ENCODE data around the gene CLDN25. TPM values are rescaled to one million over a fixed set of nuclear protein-coding genes. Genes with fewer than 3 reads are reported as not detected.
A peak's percentile ranks its signal among the peaks of the same experiment; 100 is the strongest.
"Not testable (repeated sequence)": the region's sequence is repeated elsewhere in the genome, so short reads cannot be mapped to it uniquely, and the experiment has no call there.

CLDN25 gene
- total RNA-seq = not detected
- long read RNA-seq = 0 reads

DNA sequence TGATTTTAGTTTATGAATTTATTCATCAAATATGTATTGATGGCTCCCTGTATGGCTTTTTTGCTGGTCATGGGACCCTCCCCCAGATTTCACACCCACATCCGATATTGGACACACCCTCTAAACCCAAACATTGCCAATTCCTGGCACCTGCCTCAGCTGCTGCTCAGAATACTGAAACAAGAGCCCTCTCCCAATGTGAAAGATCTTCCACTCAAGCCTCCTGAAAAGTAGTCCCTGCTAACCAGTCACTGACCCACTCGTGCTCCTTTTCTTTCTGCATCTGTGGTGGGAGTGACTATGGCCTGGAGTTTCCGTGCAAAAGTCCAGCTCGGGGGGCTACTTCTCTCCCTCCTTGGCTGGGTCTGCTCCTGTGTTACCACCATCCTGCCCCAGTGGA, at the start of gene CLDN25:
Gene CLDN25 (plus strand): TSS at position 301 of the 400 bp plus-strand sequence. CDS start 0 bp downstream, at position 301.
- intact Hi-C loops (cut with DNase I) = no loop called here
- no peak for ATAC-seq (ENCODE audit: poor library complexity)
- DNase-seq = no peak

GRCh38 chr11:113730887-113731726, 48.5 kb upstream of the CLDN25 start:
- intact Hi-C loops (cut with DNase I) = loop anchor here (1.0 to 10.0 kb wide), 2 partner anchors 176 to 426 kb away; no protein-coding TSS in a partner anchor
- ATAC-seq (ENCODE audit: poor library complexity) (peak; percentile 53), DNase-seq (no peak)

- ATAC-seq (ENCODE audit: poor library complexity) = no peak
- no peak for DNase-seq
- intact Hi-C loops (cut with DNase I) = loop anchor here (10.0 kb wide), 1 partner anchor 177 kb away; no protein-coding TSS in a partner anchor
Measured at GRCh38 chr11:113732092-113732491, 47.5 kb upstream of the CLDN25 start.

- ATAC-seq (ENCODE audit: poor library complexity) (no peak), DNase-seq (no peak)
- intact Hi-C loops (cut with DNase I) = loop anchor here (10.0 kb wide), 1 partner anchor 182 kb away; no protein-coding TSS in a partner anchor
Measured at GRCh38 chr11:113736323-113736722, 43.3 kb upstream of the CLDN25 start.

DNA sequence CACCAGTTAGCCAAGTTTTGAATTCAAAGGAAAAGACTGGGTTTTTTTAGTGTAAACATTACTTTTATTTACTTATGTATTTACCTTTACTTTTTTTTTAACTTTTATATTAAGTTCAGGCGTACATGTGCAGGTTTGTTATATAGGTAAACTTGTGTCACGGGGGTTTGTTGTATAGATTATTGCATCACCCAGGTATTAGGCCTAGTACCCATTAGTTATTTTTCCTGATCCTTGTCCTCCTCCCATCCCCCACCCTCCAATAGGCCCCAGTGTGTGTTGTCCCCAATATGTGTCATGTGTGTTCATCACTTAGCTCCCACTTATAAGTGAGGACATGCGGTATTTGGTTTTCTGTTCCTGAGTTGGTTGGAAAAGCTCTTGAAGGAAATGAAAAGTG, 26.7 kb upstream of the CLDN25 start:
- DNase-seq (no peak), ATAC-seq (ENCODE audit: poor library complexity) (no peak)
- intact Hi-C loops (cut with DNase I) = no loop called here

DNA sequence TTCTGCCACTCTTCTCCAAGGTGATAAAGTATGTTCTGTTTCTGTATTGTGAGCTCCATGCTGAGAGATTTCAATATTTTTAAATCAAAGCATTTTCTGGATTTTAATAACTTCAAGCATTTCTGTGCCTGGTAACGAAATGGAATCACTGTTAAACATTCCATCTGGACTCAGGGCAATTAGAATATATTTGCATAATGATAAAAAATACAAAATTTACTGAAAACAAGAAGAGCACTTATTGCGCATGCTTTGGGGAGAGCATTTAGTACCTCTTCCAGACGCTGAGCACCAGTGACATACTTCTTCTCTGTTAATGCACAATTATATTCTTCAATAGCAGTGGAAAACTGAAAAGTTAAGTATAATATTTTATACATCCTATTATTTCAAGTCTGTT, 19.4 kb upstream of the CLDN25 start:
- intact Hi-C loops (cut with DNase I) = no loop called here
- DNase-seq (no peak), ATAC-seq (ENCODE audit: poor library complexity) (no peak)

DNA sequence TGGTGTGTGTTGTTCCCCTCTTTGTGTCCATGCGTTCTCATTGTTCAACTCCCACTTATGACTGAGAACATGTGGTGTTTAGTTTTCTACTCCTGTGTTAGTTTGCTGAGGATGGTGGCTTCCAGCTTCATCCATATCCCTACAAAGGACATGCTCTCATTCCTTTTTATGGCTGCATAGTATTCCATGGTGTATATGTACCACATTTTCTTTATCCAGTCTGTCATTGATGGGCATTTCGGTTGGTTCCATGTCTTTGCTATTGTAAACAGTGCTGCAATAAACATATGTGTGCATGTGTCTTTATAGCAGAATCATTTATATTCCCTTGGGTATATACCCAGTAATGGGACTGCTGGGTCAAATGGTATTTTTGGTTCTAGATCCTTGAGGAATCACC, 16.6 kb upstream of the CLDN25 start:
- ATAC-seq (ENCODE audit: poor library complexity); DNase-seq; intact Hi-C loops (cut with DNase I): not testable (repeated sequence)

GRCh38 chr11:113764527-113765219, 14.9 kb upstream of the CLDN25 start:
- intact Hi-C loops (cut with DNase I) = no loop called here

DNA sequence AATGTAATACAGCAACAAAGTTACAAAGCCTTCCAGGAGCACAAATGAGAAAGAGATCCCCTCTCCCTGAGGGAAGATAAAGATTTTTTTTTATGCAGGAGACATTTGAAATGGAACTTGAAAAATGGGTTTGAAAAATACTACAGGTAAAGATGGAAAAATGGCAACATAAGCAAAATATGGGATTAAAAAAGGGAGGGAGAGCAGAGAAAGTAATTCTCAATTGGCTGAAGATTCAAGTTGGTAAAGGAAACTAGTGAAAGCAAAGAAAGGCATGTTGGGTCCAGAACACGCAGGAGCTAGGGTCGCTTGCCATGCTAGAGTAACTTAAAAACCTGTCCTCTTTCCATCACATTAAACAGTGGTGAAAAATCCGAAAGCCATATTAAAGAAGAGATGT, 7.6 kb upstream of the CLDN25 start:
- intact Hi-C loops (cut with DNase I) = no loop called here

More at GRCh38 chr11:113764527-113765219, 14.9 kb upstream of the CLDN25 start:
- no peak for ATAC-seq (ENCODE audit: poor library complexity)
- no peak for DNase-seq

GRCh38 chr11:113773092-113773415, 6.5 kb upstream of the CLDN25 start:
- peak; percentile 48 for DNase-seq
- ATAC-seq (ENCODE audit: poor library complexity) = peak; percentile 31
- intact Hi-C loops (cut with DNase I) = no loop called here

More for the DNA sequence above, 7.6 kb upstream of the CLDN25 start:
- ATAC-seq (ENCODE audit: poor library complexity) (no peak), DNase-seq (no peak)

DNA sequence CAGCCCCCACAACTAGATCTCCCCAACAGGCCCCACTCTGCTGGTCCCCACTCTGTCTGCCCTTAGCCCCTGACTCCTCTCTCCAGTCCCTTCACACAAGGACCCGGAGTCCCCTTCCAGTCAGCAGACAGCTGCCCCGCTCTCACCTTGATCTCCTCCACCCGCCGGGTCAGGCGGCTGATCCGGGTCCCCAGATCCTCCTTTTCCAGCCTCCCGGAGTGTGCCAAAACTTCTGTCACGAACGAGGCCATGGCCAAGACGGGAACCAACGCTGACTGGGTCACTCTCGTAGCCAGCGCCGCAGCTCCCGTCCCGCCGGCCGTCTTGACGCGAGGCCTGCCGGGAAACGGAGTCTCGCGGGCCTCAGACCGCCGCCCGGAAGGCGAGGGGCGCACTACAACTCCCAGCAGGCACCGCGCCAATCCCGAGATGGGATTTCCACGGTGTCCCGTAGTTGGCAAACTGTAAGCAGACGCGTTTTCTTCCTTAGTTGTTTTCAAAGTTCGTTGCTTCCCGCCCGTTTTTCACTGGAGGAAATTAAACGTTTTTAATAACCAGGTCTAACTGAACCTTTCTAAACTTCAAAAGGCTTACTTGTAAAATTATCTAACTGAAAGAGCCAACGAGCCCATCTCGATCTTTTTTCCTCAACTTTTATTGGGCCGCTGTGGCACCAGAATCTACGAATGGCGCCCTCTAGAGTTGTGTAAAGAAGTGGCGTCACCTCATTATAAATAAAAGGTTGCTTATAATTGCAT, 6.0 kb upstream of the CLDN25 start, which contains the start of gene ZW10:
Gene ZW10 (minus strand): TSS at position 277 of the 758 bp plus-strand sequence. CDS start 26 bp downstream, at position 251.
- DNase-seq = peak; percentile 99
- intact Hi-C loops (cut with DNase I) = no loop called here
- ATAC-seq (ENCODE audit: poor library complexity) = peak; percentile 97

- ATAC-seq (ENCODE audit: poor library complexity) = no peak
- no peak for DNase-seq
- intact Hi-C loops (cut with DNase I) = no loop called here
Measured at GRCh38 chr11:113774174-113774503, 5.5 kb upstream of the CLDN25 start.

- intact Hi-C loops (cut with DNase I) = no loop called here
- ATAC-seq (ENCODE audit: poor library complexity) (peak; percentile 62), DNase-seq (no peak)
Measured at GRCh38 chr11:113778111-113778910, 1.3 kb upstream of the CLDN25 start.

- intact Hi-C loops (cut with DNase I) = no loop called here
- ATAC-seq (ENCODE audit: poor library complexity) (peak; percentile 37), DNase-seq (no peak)
Measured at GRCh38 chr11:113781682-113782081, 2.1 kb downstream of the CLDN25 start.

DNA sequence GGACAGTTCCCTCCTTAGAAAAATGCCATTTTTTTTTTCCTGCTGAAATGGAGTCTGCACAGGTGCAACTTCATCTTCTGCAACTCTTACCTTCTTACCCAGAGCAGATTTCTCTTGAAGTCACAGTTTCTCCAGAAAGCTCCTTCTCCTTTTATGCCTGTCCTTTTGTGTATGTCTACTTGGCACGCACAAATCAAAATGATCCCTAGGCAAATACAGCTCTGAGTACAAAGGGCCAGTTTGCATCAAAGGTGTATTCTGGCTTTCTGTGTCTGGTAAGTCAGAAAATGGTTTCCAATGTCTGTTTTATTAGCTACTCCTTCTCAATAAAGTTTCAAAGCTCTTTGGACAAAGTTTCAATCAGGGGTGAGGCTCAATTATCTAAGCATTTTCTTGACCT, 2.5 kb downstream of the CLDN25 start:
- intact Hi-C loops (cut with DNase I) = no loop called here
- ATAC-seq (ENCODE audit: poor library complexity) (no peak), DNase-seq (no peak)

- DNase-seq; intact Hi-C loops (cut with DNase I); ATAC-seq (ENCODE audit: poor library complexity): not testable (repeated sequence)
Measured at GRCh38 chr11:113789016-113789415, 9.4 kb downstream of the CLDN25 start.

DNA sequence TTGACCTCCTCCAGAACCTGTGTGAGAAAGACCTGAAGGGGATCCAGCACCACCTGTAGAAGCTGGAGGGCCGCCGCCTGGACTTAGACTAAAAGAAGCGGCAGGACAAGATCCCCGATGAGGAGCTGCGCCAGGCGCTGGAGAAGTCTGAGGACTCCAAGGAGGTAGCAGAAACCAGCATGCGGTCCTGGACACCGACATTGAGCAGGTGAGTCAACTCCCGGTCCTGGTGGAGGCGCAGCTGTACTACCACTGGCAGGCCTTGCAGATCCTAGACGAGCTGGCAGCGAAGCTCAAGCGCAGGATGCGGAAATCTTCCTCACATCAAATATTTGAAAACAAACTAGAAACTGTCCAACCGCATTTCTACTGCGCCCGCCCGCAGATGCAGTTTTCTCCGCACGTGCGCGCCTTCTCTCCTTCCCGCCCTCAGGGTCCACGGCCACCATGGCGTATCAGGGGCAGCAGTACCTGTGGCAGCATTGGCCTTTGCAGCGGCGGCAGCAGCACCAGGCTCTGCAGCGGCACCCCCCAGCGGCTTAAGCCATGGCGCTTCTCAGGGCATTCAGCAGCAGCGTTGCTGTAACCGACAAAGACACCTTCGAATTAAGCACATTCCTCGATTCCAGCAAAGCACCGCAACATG, 10.2 kb downstream of the CLDN25 start:
- ATAC-seq (ENCODE audit: poor library complexity) (no peak), DNase-seq (no peak)
- intact Hi-C loops (cut with DNase I) = no loop called here
